MCF 10A (cell line): Measurements from ENCODE around the gene R3HDM4. TPM values are rescaled to one million over a fixed set of nuclear protein-coding genes. Genes with fewer than 3 reads are reported as not detected.

ENCODE experiments used
- BruUV-seq: library from RNA; stranded (reverse); fragments of 400-500 nt; replicated peaks from 2 replicates; lab custom pipeline; 2021; lab: Mats Ljungman, UMichigan
- CTCF ChIA-PET: fragments of 300-600 bp; sonication (Branson Sonifier 250); formaldehyde crosslinking; extraction: SDS; loops from one replicate; lab custom pipeline; 2021; ENCODE audit warnings: antibody characterized with exemption, inconsistent platforms; lab: Yijun Ruan, JAX
- POLR2A ChIA-PET: fragments of 300-600, 350-650 bp; sonication (Branson Sonifier 250); formaldehyde crosslinking; extraction: SDS; loops from one replicate; lab custom pipeline; 2020; ENCODE audit warnings: antibody characterized with exemption, inconsistent platforms; lab: Yijun Ruan, JAX
- DNase-seq: peaks from one replicate; pipeline ENCODE4 v3.0.0-alpha.2; 2018; ENCODE audit not compliant: unreplicated experiment
- H3K27ac Mint-ChIP-seq: one replicate; pipeline ENCODE4 v1.8.0; 2022; ENCODE audit warnings: mild to moderate bottlenecking, low read depth, mixed read lengths; ENCODE audit not compliant: unreplicated experiment
- H3K27me3 Mint-ChIP-seq: one replicate; pipeline ENCODE4 v1.8.0; 2022; ENCODE audit warnings: mixed read lengths; ENCODE audit not compliant: insufficient read depth, unreplicated experiment
- H3K36me3 Mint-ChIP-seq: one replicate; pipeline ENCODE4 v1.8.0; 2022; ENCODE audit warnings: mild to moderate bottlenecking, moderate library complexity, mixed read lengths; ENCODE audit not compliant: insufficient read depth, unreplicated experiment
- H3K4me1 Mint-ChIP-seq: one replicate; pipeline ENCODE4 v1.8.0; 2022; ENCODE audit warnings: mixed read lengths; ENCODE audit not compliant: insufficient read depth, unreplicated experiment
- H3K4me3 Mint-ChIP-seq: one replicate; pipeline ENCODE4 v1.8.0; 2022; ENCODE audit warnings: mild to moderate bottlenecking, moderate library complexity, mixed read lengths; ENCODE audit not compliant: unreplicated experiment
- H3K9me3 Mint-ChIP-seq: one replicate; pipeline ENCODE4 v1.8.0; 2022; ENCODE audit warnings: mixed read lengths; ENCODE audit not compliant: unreplicated experiment
- CTCF ChIP-seq: fragments of 200-600 bp; IDR thresholded peaks from one replicate; pipeline ENCODE4 v1.8.0; 2022; ENCODE audit warnings: antibody characterized with exemption, mild to moderate bottlenecking; ENCODE audit not compliant: unreplicated experiment
- intact Hi-C: fragments of 100-400 bp; cut with micrococcal nuclease; formaldehyde crosslinking; loops from 2 replicates; pipeline ENCODE4 v1.14.1; 2022
- total RNA-seq: library from RNA; stranded (reverse); gene quantifications from 2 replicates; pipeline ENCODE4 v1.2.3, GENCODE V29; 2022

R3HDM4 gene
- total RNA-seq, 1 experiment from 2014 or later = 73.6 TPM

GRCh38 chr19:925087-925525 lies 12.1 kb upstream of the R3HDM4 start:
- peaks cover 5% of the 10 kb centered on the region for H3K36me3 Mint-ChIP-seq
- BruUV-seq = no TSS peak
- TF ChIP-seq CTCF = no peak
- H3K4me1 Mint-ChIP-seq = no peaks in the 10 kb centered on the region
- POLR2A ChIA-PET = interaction anchor here (0.8 to 5.0 kb wide), 4 partner anchors 8 to 178 kb away, joined by 3 to 28 read pairs (median 4); partner anchors contain the start of gene WDR18
- intact Hi-C loops = no loop called here
- H3K27ac Mint-ChIP-seq = no peak overlapping the region
- CTCF ChIA-PET = interaction anchor here (4.2 kb wide), 1 partner anchor 58 kb away, joined by 83 read pairs; the partner anchor contains the start of gene WDR18
- peak overlapping the region; percentile 73 for H3K4me3 Mint-ChIP-seq
- DNase-seq = peak; percentile 72
- H3K9me3 Mint-ChIP-seq = no peaks in the 10 kb centered on the region
- H3K27me3 Mint-ChIP-seq = no peaks in the 10 kb centered on the region

- Mint-ChIP-seq H3K27me3 (no peaks in the 10 kb centered on the region), H3K9me3 (no peaks in the 10 kb centered on the region), H3K27ac (no peak overlapping the region), H3K36me3 (peaks cover under 1% of the 10 kb centered on the region), H3K4me1 (no peaks in the 10 kb centered on the region), H3K4me3 (peak overlapping the region; percentile 73)
- intact Hi-C loops = no loop called here
- BruUV-seq = no TSS peak
- CTCF ChIA-PET = interaction anchor here (0.8 to 4.2 kb wide), 2 partner anchors 59 to 67 kb away, joined by 5 to 83 read pairs; partner anchors contain the start of gene WDR18
- no peak for DNase-seq
- no peak for TF ChIP-seq CTCF
- POLR2A ChIA-PET = interaction anchor here (0.8 to 5.0 kb wide), 5 partner anchors 8 to 178 kb away, joined by 3 to 28 read pairs (median 3); partner anchors contain the start of gene WDR18
These were observed 11.6 kb upstream of the R3HDM4 start for GRCh38 chr19:924553-925086.

GRCh38 chr19:920051-920864 lies 7.2 kb upstream of the R3HDM4 start:
- no peak for TF ChIP-seq CTCF
- no peak overlapping the region for H3K4me3 Mint-ChIP-seq
- H3K9me3 Mint-ChIP-seq = no peaks in the 10 kb centered on the region
- ChIA-PET POLR2A (interaction anchor here (5.0 kb wide), 1 partner anchor 64 kb away, joined by 28 read pairs; the partner anchor contains the start of gene WDR18), CTCF (interaction anchor here (0.5 to 1.3 kb wide), 3 partner anchors 64 to 149 kb away, joined by 3 read pairs; no protein-coding TSS in a partner anchor)
- intact Hi-C loops = no loop called here
- BruUV-seq = no TSS peak
- no peaks in the 10 kb centered on the region for H3K36me3 Mint-ChIP-seq
- DNase-seq = no peak
- no peaks in the 10 kb centered on the region for H3K4me1 Mint-ChIP-seq
- H3K27me3 Mint-ChIP-seq = no peaks in the 10 kb centered on the region
- no peak overlapping the region for H3K27ac Mint-ChIP-seq
